Iris pigment epithelial cell (primary cell): ENCODE results near the gene USF3.

Source experiments
- DNase-seq: peaks from one replicate; pipeline ENCODE4 v3.0.0-alpha.2; 2011; ENCODE audit warnings: low read depth

USF3 gene

DNA sequence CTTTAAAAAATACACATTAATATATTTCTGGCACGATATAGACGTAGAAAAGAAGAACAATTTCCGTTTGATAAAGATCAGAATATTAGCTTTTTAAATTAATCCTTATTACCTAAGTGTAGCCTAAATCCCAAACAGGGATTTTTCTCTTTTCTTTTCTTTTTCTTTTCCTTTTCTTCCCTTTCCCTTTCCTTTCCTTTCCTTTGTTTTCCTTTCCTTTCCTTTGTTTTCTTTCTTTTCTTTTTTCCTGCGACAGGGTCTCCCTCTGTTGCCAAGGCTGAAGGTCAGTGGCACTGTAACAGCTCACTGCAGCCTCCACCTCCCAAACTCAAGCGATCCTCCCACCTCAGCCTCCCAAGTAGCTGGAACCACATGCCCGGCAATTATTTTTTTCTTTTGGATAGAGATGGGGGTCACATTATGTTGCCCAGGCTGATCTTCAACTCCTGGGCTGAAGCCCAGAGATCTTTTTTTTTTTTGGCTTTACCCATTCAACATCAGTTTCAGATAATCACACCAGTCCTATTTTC is 1.8 kb upstream of the USF3 start:
- DNase-seq = no peak

DNA sequence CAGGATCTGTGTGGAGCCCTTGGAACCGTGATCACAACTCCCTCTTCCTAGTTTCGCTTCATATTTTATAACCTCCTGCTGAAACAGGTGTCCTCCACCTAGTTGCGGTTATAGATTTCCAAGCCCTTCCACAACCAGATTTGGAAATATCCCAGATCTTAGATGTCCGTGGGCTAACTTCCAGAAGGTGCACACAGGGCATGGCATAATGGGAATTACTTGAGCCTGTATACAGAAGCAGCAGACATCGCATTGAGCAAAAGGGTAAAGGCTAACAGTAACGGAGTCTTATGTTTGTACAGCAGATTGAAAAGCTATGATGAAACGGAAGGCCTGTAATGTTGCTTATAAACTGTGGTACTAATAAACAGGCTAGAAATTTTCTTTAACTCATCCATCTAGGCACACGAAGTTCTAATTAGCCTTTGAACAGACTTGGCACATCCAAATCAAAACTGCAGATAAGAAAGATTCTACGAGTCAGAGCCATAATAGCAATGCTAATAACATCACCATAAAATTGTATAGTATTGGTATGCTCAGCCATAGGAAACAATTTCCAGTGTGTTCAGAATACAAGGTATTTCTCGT is 1.2 kb upstream of the USF3 start:
- DNase-seq = peak; percentile 48

DNA sequence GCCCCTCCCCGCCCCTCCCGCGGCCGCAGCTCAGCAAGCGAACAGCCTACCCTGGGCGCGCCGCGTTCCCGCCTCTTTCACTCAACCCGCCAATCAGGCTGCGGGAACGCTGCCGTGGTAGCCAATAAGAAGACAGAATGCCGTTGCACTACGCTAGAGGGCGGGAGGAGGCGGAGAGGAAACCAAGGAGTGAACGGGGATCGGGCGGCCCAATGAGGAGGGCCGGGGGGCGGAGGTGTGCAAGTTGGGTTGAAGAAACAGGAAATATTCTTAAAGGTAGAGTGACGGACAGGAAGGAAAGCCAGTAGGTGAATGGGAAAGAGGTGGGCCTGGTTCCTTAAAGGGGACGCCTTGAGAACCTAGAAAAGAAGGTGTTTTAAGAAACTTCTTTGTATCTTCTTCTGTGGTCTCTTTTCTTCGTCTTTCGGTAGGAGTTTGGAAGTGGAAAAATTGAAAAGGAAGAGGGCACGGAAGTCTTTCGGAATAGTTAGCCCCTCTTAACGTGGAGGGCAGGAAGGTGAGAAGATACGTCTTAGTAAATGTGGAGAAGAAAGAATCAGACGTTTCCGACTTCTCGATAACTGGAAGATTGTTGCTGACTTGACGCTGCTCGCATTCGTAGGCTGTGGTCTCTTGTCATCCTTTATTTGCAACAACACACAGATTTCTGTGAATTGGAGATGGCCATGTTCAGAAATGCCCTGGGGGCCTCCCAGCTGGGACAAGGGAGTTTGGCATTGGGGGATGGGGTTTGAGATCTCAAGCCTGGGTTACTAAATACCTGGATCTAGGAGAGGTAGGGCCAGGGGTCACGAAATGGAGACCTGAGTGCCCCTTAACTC is 437 bp upstream of the USF3 start:
- DNase-seq = peak; percentile 100

DNA sequence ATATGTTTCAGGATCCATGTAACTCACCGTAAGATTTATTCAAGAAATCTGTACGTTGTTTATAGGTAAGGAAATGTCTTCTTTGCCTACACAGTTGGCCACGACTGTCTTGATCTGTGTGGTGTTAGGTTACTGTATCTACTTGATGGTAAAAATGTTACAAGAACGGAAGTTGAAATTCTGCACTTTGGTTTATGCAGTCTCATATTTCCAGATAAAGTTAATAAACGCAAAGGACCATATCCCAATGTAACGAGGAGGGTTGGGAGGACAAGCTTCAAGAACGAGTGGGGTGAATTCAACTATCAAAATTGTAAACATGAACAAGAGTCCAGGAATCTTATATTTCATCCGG is 1.0 kb downstream of the USF3 start:
- DNase-seq = peak; percentile 60

DNA sequence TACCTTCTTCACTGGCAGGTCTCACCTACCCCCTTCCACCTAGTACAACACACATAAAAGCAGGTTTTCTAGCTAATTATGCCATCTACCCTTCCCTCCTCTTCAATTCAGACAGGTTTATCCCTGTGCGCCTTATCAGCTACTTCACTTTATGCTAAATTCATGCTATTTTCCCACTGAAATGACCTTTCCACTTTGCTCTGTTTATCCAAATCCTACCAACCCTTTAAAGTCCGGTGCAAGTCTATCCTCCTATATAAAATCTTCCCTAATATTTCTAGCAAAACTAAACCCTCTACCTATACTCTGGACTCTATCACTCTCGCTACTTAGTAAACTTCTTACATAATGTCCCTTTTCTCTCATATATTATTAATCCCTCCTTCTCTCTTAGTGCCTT is 6.0 kb downstream of the USF3 start:
- DNase-seq = no peak

DNA sequence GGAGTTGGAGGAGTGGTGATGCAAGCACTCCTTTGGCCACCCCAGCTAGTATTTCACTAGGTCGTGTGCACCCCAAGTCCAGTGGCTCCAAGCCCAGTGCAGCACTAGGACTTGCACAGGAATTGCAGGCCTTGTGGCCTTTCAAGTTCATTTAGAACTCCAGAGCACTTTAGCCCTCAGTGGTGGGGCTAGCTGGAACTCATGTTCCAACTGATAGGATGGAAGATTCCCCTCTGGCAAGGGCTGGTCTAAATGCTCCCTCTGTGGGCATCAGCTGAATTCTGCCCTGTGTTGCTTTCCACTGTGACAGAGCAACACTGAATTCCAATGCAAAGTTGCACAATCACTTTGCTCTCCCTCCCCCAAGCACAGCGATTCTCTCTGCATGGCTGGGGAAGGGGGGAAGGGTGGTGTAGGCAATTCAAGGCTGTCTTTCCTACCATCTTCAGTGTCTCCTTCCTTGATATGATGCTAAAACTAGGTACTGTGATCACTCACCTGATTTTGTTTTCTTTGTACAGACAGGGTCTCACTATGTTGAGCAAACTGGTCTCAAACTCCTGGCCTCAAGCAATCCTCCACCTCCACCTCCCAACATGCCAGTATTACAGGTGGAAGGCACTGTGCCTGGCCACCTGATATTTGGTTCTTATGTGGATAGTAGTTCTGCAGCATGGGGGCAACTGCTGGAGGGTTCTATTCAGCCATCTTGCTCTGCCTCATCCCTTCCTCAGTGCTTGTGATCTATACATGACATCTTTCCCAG is 10.3 kb downstream of the USF3 start:
- DNase-seq = peak; percentile 83

DNA sequence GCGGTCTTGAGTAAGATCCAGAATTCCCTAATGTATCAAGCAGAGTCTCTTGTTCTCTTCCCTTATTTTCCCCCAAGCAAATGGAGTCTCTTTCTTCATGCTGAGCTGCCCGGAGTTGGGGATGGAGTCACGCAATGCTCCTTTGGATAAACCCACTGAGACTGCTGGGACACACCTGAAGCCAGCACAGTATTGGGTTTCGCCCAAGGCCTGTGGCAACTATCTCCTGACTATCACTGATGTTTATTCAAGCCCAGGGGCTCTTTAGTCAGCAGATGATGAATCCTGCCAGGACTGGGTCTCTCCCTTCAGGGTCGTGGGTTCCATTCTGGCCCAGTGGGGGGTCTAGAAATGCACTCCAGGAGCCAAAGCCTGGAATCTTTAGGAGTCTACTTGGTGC is 11.3 kb downstream of the USF3 start:
- DNase-seq = no peak

DNA sequence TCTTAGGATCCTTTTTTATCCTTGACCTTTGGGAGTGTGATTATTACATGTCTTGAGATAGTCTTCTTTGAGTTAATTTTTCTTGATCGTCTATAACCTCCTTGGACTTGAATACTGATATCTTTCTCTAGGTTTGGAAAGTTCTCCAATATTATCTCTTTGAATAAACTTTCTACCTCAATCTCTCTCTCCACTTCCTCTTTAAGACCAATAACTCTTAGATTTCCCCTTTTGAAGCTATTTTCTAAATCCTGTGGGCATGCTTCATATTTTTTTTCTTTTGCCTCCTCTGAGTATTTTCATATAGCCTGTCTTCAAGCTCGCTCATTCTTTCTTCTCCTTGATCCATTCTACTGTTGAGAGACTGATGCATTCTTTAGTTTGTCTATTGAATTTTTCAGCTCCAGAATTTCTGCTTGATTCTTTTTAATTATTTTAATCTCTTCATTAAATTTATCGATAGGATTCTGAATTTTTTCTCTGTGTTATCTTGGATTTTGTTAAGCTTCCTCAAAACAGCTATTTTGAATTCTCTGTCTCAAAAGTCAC is 12.1 kb downstream of the USF3 start:
- DNase-seq = no peak

DNA sequence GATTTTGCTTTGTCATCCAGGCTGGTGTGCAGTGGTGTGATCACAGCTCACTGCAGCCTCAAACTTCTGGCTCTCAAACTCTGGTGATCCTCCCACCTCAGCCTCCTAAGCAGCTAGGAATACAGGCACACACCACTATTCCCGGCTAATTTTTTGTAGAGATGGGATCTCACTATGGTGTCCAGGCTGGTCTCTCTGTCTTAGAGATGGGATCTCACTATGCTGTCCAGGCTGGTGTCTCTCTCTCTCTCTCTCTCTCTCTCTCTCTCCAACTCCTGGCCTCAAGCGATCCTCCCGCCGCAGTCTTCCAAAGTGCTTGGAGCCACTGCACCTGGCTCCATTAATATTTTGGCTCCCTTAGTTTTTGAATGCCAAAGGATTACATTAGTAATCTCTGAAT is 17.7 kb downstream of the USF3 start:
- DNase-seq = no peak

DNA sequence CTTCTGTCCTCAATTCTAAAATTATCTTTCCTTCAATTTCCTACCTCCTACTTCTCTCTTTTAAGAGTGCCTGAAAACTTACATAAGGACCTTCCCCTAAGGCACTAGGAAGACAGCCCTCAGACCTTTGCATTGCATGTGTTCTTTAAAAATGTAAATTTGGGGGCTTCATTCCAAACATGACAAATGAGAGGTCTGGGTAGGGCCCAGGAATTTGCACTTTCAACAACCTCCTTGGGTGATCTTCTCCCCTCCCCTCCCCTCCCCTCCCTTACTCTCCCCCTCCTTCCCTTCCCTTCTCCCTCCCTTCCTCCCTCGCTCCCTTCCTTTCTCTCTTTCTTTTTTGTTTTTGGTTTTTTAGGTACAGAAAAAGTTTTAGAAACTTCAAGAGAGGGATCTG is 18.7 kb downstream of the USF3 start:
- no peak for DNase-seq

DNA sequence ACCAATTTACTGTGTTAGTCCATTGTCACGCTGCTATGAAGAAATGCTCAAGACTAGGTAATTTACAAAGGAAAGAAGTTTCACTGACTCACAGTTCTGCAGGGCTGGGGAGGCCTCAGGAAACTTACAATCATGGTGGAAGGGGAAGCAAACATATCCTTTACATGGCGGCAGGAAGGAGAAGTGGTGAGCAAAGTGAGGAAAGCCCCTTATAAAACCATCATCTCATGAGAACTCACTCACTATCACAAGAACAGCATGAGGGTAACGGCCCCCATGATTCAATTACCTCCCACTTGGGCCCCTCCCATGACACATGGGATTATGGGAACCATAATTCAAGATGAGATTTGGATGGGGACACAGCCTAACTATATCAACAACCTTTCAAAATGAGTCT is 20.2 kb downstream of the USF3 start:
- no peak for DNase-seq

DNA sequence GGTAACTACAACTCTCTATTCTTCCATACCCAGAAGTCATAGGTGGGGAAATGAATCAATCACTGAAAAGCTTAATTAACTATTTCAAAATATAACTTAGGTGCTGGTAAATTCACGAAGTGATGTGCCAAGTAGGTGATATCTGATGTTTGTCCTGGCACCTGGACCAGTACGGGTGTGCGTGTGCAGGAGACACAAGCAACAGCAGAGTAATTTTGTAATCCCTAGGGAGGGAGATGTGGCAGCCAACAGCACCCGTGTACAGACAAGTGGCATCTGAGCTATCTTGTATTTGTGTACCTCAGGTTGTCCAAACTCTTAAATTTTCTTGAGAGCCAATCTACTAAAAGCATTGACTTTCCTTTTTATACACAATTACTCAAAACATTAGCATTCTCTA is 22.8 kb downstream of the USF3 start:
- no peak for DNase-seq

DNA sequence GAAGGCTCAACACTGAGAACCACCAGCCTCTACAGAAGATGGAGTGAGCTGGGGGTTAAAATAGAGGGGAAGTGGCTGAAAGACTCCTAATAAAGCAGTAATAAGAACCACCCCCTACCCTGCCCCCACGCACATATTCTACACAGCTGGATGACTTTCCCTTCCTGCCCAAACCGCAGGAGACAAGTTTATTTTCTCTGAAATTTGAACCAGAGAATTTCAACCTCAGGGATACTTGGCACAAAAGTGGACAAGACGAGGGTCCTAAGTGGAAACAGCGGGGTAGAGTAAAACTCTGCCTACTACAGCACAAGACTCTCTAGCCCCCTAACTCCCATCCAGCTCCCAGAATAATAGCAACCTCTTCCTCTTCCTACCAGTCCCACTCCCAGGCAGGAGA is 28.4 kb downstream of the USF3 start:
- DNase-seq = peak; percentile 64

DNA sequence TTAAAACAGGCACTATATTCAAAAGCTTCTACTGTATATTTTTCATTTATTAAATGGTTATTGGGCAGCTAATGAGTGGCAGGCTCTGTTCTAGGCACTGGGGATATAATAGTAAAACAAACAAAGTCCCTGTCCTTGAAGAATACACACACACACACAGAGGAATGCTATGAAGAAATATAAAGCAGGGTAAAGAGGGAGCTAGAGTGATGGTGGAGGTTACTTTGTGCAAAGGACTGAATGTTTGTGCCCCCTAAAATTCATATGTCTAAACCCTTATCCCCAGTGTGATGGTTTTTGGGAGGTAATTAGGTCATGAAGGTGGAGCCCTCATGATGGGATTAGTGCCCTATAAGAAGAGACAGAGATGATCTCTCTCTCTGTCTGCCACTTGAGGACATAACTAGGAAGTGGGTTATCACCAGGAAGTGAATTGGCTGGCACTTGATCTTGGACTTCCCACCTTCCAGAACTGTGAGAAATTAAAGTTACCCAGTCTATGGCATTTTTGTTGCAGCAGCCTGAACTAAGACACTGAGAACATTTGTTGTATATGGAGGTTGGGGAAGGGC is 31.8 kb downstream of the USF3 start:
- DNase-seq = no peak

DNA sequence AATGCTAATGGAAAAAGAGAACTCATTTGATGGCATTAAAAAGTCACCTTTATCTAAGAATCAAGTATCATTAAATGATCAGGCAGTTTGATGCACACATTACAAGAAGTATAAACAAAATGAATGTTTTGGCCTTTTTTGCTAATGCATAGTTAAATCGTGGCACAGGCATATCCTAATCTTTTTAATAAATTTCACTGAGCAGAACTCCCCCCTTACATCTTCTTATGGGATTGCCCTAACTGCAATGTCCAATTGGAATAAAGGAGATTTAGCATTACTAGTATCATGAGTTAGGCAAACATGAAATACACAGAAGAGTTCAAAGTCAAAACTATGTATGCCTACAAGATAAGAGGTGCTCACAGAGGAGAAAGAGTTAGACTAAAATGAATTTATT is 32.7 kb downstream of the USF3 start:
- DNase-seq = no peak

DNA sequence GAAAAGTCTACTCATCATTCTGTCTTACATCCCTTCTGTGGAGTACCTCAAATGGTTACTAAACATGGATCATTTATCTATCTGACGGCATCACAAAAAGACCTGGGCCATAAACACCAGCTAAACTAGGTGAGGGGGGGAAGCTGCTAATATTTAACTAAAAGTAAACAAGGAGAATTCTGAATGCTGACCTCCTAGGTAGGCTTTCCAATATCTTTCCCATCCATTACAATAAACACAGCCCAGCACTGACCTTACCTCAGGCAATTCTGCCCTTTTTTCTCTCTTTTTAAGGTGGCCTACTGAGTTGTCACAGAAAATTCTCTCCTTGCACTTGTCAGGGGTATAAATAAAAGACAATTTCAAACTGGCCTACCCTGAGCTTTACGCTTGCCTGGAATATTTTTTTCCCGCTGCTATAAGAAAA is 33.1 kb downstream of the USF3 start:
- DNase-seq = no peak

DNA sequence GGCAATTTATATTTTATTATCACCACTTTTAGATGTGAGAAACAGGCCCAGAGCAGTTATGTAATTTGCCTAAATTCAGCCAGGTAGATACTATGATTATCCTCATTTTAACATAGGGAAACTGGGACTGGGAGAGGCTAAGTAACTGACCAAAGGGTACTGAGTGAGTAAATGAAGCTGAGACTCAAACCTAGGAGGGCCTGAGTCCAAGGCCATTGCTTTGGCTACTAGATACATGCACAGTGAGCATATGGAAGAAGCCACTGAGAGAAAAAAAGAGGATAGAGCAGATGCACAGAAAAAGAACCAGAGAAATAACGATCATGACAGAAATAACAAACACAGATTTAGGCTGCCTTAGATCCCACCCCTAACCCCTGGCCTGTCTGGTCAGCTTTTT is 33.6 kb downstream of the USF3 start:
- no peak for DNase-seq

DNA sequence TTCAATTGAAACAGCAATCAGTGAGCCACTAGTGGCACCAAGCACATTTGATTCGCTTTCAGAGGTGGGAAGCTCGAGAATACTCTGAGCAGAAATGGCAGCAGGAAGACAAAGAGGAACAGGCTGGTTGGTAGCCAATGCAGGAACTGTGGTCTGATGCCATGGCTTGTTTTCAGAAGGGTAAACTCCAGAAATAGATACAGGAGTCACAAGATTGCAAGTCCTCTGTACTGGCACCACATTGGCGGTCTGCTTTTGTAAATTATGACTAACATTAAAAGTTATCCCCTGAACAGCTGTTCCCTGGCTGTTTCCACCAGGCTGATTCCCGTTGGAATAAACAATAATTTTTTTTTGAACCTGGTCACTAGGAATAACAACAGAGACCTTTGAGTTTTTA is 35.5 kb downstream of the USF3 start:
- peak; percentile 29 for DNase-seq

DNA sequence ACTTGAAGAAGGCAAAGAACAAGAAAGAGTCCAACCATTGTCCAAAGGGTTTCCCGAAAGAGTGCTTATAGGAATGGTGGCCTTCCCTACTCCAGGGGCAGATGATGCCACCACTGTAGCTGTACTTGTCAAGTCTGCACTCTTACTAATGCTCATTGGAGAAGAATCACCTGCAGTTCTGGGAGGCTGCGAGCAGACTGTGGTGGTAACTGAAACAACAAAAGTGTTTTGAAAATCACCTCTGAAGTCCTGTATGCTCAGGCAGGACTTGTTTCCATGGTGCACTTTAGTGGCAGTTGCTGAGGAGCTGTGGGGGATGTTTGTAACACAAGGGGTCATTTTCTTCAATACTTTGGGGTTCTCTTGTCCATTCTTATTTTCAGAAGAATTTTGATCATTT is 36.0 kb downstream of the USF3 start:
- DNase-seq = no peak

DNA sequence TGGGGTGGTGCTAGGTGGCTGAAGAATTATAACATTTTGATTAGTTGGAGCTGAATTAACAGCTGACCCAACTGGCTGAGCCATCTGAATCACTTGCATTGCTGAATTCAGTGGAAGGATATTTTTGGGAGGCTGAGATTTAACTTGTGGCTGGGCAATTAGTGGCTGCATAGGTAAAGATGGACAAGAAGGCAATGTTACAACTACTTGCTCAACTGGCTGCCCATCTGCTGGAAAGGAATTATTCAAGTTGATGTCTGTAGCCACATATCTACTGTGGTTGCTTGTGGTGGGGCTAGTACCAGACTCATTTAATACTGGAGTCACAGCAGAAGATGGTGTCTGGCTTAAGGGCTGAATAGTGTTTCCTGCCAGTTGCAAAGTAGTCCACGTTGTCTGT is 36.4 kb downstream of the USF3 start:
- DNase-seq = no peak

DNA sequence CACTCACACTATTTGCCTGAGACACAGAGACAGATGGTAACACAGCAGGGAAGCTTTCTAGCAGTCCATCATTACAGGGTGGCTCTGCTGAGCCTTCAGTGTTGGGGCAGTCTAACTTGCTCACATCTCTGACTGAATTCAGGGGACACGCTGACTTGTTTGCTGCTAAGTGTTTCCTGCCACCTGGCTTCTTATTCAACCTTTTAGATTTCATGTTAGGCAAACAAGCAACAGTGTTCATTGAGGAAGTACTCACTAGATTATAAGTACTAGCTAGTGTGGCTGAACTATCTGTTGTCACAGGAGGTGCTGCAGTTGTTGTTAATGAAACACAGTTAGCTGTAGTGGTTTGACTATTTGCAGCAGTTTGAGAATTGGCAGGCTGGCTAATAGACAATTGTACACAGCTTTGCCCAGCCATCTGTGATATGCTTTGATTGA is 37.3 kb downstream of the USF3 start:
- DNase-seq = no peak

DNA sequence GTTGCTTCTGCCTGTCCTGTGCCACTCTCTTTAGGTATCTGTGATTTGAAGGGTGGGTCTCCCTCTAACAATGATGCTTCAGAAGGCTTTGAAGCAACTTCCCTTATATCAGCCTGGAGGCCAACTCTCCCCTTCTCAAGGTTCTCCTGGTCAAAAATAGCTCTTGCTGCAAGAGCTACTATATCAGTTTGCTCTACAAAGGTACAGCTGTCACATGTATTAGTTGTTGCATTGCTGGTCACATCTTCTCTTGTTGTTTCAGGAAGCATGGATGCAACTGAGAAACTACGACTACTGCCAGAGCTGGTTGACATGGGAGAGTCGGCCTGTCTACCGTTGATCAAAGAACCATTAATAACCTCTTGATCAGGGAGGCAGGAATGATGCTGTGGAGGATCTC is 38.3 kb downstream of the USF3 start:
- DNase-seq = no peak
